ENCODE measurements around the gene OR6C1. TPM values are rescaled to one million over a fixed set of nuclear protein-coding genes. Genes with fewer than 3 reads are reported as not detected.
"Not testable (repeated sequence)": the region's sequence is repeated elsewhere in the genome, so short reads cannot be mapped to it uniquely, and the experiment has no call there.

OR6C1 gene
- not detected for polyA plus RNA-seq

DNA sequence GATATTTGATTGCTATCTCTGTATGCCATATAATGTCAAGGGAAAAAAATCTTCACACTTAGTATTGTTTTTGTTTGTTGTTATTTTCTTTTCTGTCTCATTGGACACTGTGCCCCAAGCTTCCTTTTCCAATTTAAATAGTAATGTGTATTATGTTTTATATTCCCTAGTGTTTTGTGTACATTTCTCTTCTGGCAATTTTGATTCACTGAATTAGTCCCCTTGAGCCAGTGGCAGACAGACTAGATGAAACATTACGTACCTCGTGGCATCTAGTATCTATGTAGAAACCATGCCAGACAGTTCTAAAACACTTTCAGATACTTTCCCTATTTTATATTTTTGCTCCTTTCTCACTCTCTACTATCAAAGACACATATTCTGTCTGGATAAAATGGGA, at the start of gene OR6C1:
TSS of gene OR6C1 (plus strand) at position 301 of the 400 bp plus-strand sequence. CDS start 6,257 bp downstream, outside the sequence.
- H3K27ac ChIP-seq (ENCODE audit: low read depth, low read length): no peak within 1 kb of the TSS
- 76 to 80% (median 77%) methylated on average over 2 of the region's 2 CpGs for WGBS, 3 donors

GRCh38 chr12:55280991-55281390, 33.2 kb upstream of the OR6C1 start:
- WGBS, 3 donors: 41 to 65% (median 56%) methylated on average over 2 of the region's 2 CpGs
- H3K27ac ChIP-seq (ENCODE audit: low read depth, low read length): no peak overlapping the region

DNA sequence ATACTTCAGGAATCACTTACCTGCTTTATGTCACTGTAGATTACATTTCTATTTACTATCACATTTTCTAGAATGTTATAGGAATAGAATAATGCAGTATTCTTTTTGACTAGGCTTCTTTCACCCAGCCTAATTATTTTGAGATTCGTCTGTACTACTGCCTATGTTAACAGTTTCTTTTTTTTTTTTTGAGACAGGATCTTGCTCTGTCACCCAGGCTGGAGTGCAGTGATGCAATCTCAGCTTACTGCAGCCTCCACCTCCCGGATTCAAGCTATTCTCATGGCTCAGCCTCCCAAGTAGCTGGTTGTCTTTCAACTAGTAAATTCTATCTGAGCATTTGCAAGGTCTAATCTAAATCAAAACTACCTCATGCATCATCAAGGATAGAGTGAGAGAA, 24.1 kb upstream of the OR6C1 start:
- no peak overlapping the region for H3K27ac ChIP-seq (ENCODE audit: low read depth, low read length)
- 38 to 66% (median 64%) methylated on average over 2 of the region's 2 CpGs for WGBS, 3 donors

GRCh38 chr12:55296469-55296868, 17.7 kb upstream of the OR6C1 start, which contains the start of gene OR6C6:
TSS of gene OR6C6 (minus strand) at chr12:55296569. CDS start at chr12:55295232, 1,337 bp downstream.
- 80 to 83% (median 81%) methylated on average over 2 of the region's 2 CpGs for WGBS, 3 donors
- no peak within 1 kb of the TSS for H3K27ac ChIP-seq (ENCODE audit: low read depth, low read length)

- no peak overlapping the region for H3K27ac ChIP-seq (ENCODE audit: low read depth, low read length)
- WGBS, 3 donors: 32 to 84% (median 79%) methylated on average over 4 of the region's 4 CpGs
Measured at GRCh38 chr12:55320201-55320600, 6.1 kb downstream of the OR6C1 start.

GRCh38 chr12:55325801-55326200, 11.7 kb downstream of the OR6C1 start:
- 91 to 94% (median 94%) methylated on average over 6 of the region's 6 CpGs for WGBS, 3 donors
- not testable (repeated sequence) for H3K27ac ChIP-seq (ENCODE audit: low read depth, low read length)

GRCh38 chr12:55330446-55330845, 16.3 kb downstream of the OR6C1 start, which contains the start of gene OR6C3:
TSS of gene OR6C3 (plus strand) at chr12:55330746. CDS start at chr12:55331701, 955 bp downstream.
- WGBS, 3 donors: 82 to 98% (median 95%) methylated on average over 1 of the region's 1 CpG
- H3K27ac ChIP-seq (ENCODE audit: low read depth, low read length): no peak within 1 kb of the TSS

GRCh38 chr12:55336002-55336401, 21.9 kb downstream of the OR6C1 start:
- WGBS, 3 donors: 87 to 89% (median 87%) methylated on average over 10 of the region's 10 CpGs
- H3K27ac ChIP-seq (ENCODE audit: low read depth, low read length): no peak overlapping the region

GRCh38 chr12:55355338-55355737, 41.2 kb downstream of the OR6C1 start:
- H3K27ac ChIP-seq (ENCODE audit: low read depth, low read length): not testable (repeated sequence)
- WGBS, 3 donors: 60 to 72% (median 66%) methylated on average over 4 of the region's 4 CpGs

GRCh38 chr12:55362675-55363074, 48.5 kb downstream of the OR6C1 start, which contains the start of gene OR6C75:
TSS of gene OR6C75 (plus strand) at chr12:55362975. CDS start at chr12:55365111, 2,136 bp downstream.
- H3K27ac ChIP-seq (ENCODE audit: low read depth, low read length): no peak within 1 kb of the TSS
- 87 to 92% (median 91%) methylated on average over 4 of the region's 4 CpGs for WGBS, 3 donors

DNA sequence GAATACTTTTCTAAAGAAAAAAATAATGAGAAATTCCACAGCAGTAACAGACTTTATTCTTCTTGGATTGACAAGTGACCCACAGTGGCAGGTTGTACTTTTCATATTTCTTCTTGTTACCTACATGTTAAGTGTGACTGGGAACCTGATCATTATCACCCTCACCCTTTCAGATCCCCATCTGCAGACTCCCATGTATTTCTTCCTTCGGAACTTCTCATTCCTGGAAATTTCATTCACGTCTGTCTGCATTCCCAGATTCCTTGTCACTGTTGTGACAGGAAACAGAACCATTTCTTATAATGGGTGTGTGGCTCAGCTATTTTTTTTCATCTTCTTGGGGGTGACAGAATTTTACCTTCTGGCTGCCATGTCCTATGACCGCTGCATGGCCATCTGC, 50.9 kb downstream of the OR6C1 start:
- H3K27ac ChIP-seq (ENCODE audit: low read depth, low read length): no peak overlapping the region
- WGBS, 3 donors: 69 to 74% (median 72%) methylated on average over 3 of the region's 3 CpGs

Other genes with a start within 250 kb of the OR6C1 start
- not detected for gene OR9K2, start 187.9 kb upstream of the OR6C1 start, polyA plus RNA-seq
- not detected for gene OR10A7, start 93.3 kb upstream of the OR6C1 start, polyA plus RNA-seq
- not detected for gene OR6C74, start 69.7 kb upstream of the OR6C1 start, polyA plus RNA-seq
- not detected for gene OR6C6, start 17.8 kb upstream of the OR6C1 start, polyA plus RNA-seq
- gene OR6C3, start 16.4 kb downstream of the OR6C1 start, polyA plus RNA-seq: not detected
- gene OR6C75, start 48.6 kb downstream of the OR6C1 start, polyA plus RNA-seq: under 1 TPM in 1 of 3 donors, not detected in 2; 0.11 TPM
- gene OR6C65, start 86.2 kb downstream of the OR6C1 start, polyA plus RNA-seq: not detected
- gene OR6C76, start 111.9 kb downstream of the OR6C1 start, polyA plus RNA-seq: not detected
- not detected for gene OR6C2, start 129.7 kb downstream of the OR6C1 start, polyA plus RNA-seq
- gene OR6C70, start 155.8 kb downstream of the OR6C1 start, polyA plus RNA-seq: not detected
- gene OR6C68, start 178.0 kb downstream of the OR6C1 start, polyA plus RNA-seq: not detected
- gene OR6C4, start 235.3 kb downstream of the OR6C1 start, polyA plus RNA-seq: not detected

Measured in adipose tissue (tissue), 3 donors.